GM12874 (cell line): ENCODE results near the gene PTPRO.

Experiments
- TF ChIP-seq, protein P1 (sequence below): IDR thresholded peaks from 2 replicates; pipeline ENCODE4 v1.5.1; 2011; ENCODE audit warnings: low read depth, mild to moderate bottlenecking, control low read depth, low read length, moderate library complexity; ENCODE audit not compliant: insufficient read depth

The PTPRO gene

DNA sequence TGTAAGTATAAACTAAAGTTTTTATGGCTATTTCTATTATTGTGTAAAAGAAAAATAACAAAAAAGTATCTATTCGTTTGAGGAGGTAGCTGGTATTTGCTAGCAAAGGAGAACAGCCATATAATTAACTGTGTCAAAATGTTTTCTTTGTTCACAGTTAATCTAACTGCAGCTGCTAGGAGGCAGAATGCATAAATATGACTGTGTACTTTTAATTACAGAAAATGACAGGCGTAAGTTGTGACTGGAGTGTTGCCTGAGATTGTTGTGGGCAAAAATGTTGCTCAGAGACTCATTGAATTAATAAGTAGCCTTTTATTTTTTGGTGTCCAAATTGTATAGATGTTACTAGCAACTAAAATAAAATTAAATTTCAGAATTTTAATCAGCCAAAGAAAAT, 33.5 kb downstream of the PTPRO start:
- TF ChIP-seq, protein P1, sequence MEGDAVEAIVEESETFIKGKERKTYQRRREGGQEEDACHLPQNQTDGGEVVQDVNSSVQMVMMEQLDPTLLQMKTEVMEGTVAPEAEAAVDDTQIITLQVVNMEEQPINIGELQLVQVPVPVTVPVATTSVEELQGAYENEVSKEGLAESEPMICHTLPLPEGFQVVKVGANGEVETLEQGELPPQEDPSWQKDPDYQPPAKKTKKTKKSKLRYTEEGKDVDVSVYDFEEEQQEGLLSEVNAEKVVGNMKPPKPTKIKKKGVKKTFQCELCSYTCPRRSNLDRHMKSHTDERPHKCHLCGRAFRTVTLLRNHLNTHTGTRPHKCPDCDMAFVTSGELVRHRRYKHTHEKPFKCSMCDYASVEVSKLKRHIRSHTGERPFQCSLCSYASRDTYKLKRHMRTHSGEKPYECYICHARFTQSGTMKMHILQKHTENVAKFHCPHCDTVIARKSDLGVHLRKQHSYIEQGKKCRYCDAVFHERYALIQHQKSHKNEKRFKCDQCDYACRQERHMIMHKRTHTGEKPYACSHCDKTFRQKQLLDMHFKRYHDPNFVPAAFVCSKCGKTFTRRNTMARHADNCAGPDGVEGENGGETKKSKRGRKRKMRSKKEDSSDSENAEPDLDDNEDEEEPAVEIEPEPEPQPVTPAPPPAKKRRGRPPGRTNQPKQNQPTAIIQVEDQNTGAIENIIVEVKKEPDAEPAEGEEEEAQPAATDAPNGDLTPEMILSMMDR: no peak

DNA sequence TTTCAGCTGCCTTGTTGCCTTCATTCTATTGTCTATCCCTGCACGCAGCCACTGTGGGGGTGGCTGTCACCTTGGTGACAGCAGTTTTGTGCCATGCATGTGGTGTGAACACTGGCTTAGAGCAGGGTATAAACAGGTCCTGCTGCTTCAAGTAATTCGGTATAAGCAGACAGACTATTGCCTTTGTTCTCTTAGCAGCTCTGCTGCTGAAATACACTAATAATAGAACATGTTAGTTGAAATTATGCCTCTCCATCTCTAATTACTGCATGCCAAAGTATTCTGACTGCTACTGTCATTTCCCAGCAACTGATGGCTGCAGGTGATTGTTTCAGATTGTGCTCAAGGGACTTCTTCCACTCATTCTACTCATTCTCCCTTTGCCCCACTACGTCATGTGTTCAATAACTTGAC, 34.6 kb downstream of the PTPRO start:
- TF ChIP-seq, protein P1: no peak

DNA sequence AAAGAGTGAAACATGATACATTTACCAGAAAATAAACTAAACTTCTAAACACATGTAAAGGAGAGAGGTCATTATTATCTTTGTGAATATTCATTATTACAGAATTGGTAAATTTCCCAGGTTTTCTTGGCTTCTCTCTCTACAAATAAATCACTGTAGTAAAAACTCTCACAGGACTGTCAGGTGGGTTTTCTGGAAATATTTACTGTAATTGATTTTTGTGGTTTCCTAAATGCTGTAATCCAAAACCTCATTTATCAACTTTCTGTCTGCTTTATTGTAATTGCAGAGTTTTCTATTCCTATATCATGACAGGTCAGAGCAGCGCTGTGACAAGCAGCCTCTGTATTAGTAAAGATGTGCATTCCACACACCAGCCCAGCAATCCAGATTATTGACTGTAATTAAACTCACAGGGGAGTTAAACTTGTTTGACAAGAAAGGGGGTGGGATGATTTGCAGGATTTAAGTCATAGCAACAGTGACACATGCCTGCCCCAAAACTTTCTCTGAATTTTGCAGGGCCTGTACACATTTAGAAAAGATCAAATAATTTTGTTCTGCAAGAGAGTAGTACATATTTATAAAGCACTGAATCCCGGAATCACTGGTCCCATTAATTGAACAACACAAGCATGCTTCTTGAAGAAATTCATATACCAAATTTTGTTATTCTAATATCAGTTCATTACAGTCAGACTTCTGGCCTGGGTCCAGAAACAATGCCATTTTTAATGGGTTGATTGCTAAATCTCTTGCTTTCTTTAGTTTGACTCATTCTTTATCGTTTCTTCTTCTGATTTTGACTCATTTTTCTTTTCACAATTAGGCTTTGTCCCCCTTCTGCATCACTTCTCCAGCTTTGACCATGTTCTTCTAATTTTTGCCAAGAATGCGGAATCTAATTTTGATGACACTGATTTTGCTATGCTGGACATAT, 42.2 kb downstream of the PTPRO start:
- TF ChIP-seq, protein P1: no peak

DNA sequence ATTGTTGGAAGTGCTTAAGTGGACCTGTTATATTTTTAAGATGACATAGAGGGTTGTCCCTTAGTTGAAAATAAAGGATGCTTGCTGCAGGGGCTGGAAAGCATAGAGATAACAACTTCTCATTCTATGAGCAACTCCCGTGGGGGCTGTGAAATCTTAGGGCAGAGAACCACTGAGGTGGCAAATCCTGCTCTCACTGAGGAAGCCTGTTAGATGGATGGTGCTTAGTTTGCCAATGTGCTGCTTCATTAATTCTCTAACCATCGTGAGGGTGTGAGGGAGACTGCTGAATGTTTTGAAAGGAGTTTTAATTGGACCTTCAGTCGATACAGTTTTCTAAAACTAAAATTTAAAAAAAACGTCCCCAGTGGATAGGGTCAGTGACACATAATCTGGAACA, 46.5 kb downstream of the PTPRO start:
- TF ChIP-seq, protein P1: no peak

DNA sequence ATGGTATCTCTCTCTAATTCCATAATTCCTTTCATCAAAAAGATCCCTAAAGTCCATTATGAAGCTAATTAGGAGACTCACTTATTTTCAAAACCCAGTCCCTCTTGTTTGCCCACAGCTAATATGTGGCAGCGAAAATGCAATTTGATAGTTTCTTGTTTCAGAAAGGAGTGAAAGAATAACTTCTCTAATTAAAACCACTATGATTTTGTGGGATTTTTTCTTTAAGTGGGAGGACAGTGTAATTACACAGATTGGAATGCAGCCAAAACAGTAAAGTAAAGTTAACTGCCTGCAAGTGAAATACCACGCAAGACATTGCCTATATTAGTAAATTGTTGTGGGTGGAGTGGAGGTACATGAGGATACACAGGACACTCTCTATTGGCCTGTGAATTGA, 50.0 kb downstream of the PTPRO start:
- TF ChIP-seq, protein P1: no peak

DNA sequence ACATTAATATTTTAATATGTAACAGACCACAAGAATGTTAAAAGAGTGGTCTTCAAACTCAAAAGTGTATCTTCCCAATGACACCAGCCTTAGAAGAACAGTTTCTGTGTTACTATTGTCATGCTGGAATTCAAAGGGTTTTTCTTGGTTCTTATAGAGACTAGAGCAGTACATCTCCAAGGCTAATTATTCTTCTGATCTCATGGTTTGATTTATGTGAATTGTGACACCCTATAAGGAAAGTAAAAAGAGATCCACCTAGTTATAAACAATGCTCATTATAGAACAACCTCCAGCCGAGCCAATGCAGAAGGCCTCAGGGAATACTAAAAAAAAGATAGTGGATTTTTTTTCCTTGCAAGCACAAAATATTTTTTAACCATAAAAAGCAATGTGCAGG, 65.5 kb downstream of the PTPRO start:
- TF ChIP-seq, protein P1: no peak

DNA sequence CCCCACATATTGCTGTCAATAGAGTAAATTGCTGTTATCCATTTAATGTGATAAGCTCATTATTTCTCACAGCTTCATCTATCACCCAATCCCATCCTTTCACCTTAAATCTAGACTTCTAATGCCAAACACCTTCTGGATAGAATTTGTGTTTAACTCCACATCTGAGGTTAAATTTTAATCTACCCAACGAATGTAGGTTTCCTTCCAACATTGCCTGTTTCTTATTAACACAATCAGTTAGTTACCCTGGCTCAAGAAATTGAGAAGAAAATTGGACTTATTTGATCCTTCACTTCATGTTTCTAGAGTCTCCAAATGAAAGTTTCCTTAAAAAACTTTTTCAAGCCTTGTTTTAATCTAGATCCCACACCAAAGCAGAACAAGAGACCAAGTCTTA, 67.3 kb downstream of the PTPRO start:
- TF ChIP-seq, protein P1: no peak
